IPS-20b (cell line): ENCODE data around the gene NLGN1.
"Not testable (repeated sequence)": the region's sequence is repeated elsewhere in the genome, so short reads cannot be mapped to it uniquely, and the experiment has no call there.

Experiments
- H3K27ac ChIP-seq: one replicate; pipeline ENCODE4 v1.5.1; 2013; ENCODE audit warnings: low read length
- H3K27me3 ChIP-seq: 2 replicates; pipeline ENCODE4 v1.6.1; 2013; ENCODE audit warnings: mild to moderate bottlenecking, low read length, inconsistent platforms; ENCODE audit not compliant: insufficient read depth
- H3K36me3 ChIP-seq: 2 replicates; pipeline ENCODE4 v1.6.1; 2013; ENCODE audit warnings: low read depth, mild to moderate bottlenecking, inconsistent platforms, low read length, moderate library complexity; ENCODE audit not compliant: insufficient read depth
- H3K4me1 ChIP-seq: 2 replicates; pipeline ENCODE4 v1.6.1; 2013; ENCODE audit warnings: mild to moderate bottlenecking, control low read depth, inconsistent platforms, low read length, moderate library complexity; ENCODE audit not compliant: insufficient read depth
- H3K4me3 ChIP-seq: 2 replicates; pipeline ENCODE4 v1.5.1; 2013; ENCODE audit warnings: mild to moderate bottlenecking, low read length, inconsistent platforms
- H3K9ac ChIP-seq: 2 replicates; pipeline ENCODE4 v1.6.1; 2013; ENCODE audit warnings: low read depth, mild to moderate bottlenecking, inconsistent platforms, low read length, moderate library complexity
- H3K9me3 ChIP-seq: 2 replicates; pipeline ENCODE4 v1.6.1; 2013; ENCODE audit warnings: mild to moderate bottlenecking, low read depth, low read length, inconsistent platforms; ENCODE audit not compliant: insufficient read depth

The NLGN1 gene

GRCh38 chr3:173439004-173439403 lies 41.5 kb downstream of the NLGN1 start:
- no peaks in the 10 kb centered on the region for H3K36me3 ChIP-seq
- no peak overlapping the region for H3K27ac ChIP-seq
- H3K27me3 ChIP-seq: no peaks in the 10 kb centered on the region
- H3K4me3 ChIP-seq: no peak overlapping the region
- H3K4me1 ChIP-seq: no peaks in the 10 kb centered on the region
- no peak overlapping the region for H3K9ac ChIP-seq
- H3K9me3 ChIP-seq: no peaks in the 10 kb centered on the region

- Histone ChIP-seq H3K9ac (no peak overlapping the region), H3K4me3 (no peak overlapping the region), H3K9me3 (no peaks in the 10 kb centered on the region), H3K4me1 (no peaks in the 10 kb centered on the region), H3K27ac (no peak overlapping the region), H3K36me3 (no peaks in the 10 kb centered on the region), H3K27me3 (no peaks in the 10 kb centered on the region)
Measured at GRCh38 chr3:173440514-173440913, 43.0 kb downstream of the NLGN1 start.

GRCh38 chr3:173451561-173451960 lies 54.0 kb downstream of the NLGN1 start:
- not testable (repeated sequence) for H3K36me3 ChIP-seq, H3K4me1 ChIP-seq, H3K9me3 ChIP-seq, H3K27me3 ChIP-seq, H3K9ac ChIP-seq, H3K27ac ChIP-seq, H3K4me3 ChIP-seq

GRCh38 chr3:173463250-173463649 lies 65.7 kb downstream of the NLGN1 start:
- Histone ChIP-seq H3K27me3 (no peaks in the 10 kb centered on the region), H3K9ac (no peak overlapping the region), H3K36me3 (no peaks in the 10 kb centered on the region), H3K9me3 (no peaks in the 10 kb centered on the region), H3K4me1 (peaks cover 6% of the 10 kb centered on the region; the same call in 1 of the 2 replicates), H3K4me3 (no peak overlapping the region), H3K27ac (no peak overlapping the region)

- no peaks in the 10 kb centered on the region; the same call in 1 of the 2 replicates for H3K9me3 ChIP-seq
- H3K4me1 ChIP-seq: peaks cover 6% of the 10 kb centered on the region; the same call in 1 of the 2 replicates
Measured at GRCh38 chr3:173465112-173465511, 67.6 kb downstream of the NLGN1 start.

GRCh38 chr3:173465898-173466678 lies 68.5 kb downstream of the NLGN1 start:
- Histone ChIP-seq H3K4me3 (no peak overlapping the region), H3K9me3 (no peaks in the 10 kb centered on the region; the same call in 1 of the 2 replicates), H3K36me3 (no peaks in the 10 kb centered on the region), H3K4me1 (peaks cover 6% of the 10 kb centered on the region; the same call in 1 of the 2 replicates), H3K9ac (no peak overlapping the region), H3K27ac (no peak overlapping the region), H3K27me3 (no peaks in the 10 kb centered on the region)

More at GRCh38 chr3:173465112-173465511, 67.6 kb downstream of the NLGN1 start:
- Histone ChIP-seq H3K27ac (no peak overlapping the region), H3K9ac (no peak overlapping the region), H3K36me3 (no peaks in the 10 kb centered on the region), H3K4me3 (no peak overlapping the region), H3K27me3 (no peaks in the 10 kb centered on the region)

- H3K9me3 ChIP-seq: no peaks in the 10 kb centered on the region; the same call in 1 of the 2 replicates
- no peak overlapping the region for H3K27ac ChIP-seq
- H3K4me1 ChIP-seq: peaks cover 6% of the 10 kb centered on the region; the same call in 1 of the 2 replicates
- H3K27me3 ChIP-seq: no peaks in the 10 kb centered on the region
- H3K36me3 ChIP-seq: no peaks in the 10 kb centered on the region
- no peak overlapping the region for H3K4me3 ChIP-seq
- H3K9ac ChIP-seq: no peak overlapping the region
Measured at GRCh38 chr3:173467501-173467900, 70.0 kb downstream of the NLGN1 start.

- no peaks in the 10 kb centered on the region for H3K4me1 ChIP-seq
- no peak overlapping the region for H3K9ac ChIP-seq
- no peaks in the 10 kb centered on the region for H3K27me3 ChIP-seq
- H3K4me3 ChIP-seq: no peak overlapping the region
- H3K27ac ChIP-seq: no peak overlapping the region
- no peaks in the 10 kb centered on the region for H3K36me3 ChIP-seq
- no peaks in the 10 kb centered on the region; the same call in 1 of the 2 replicates for H3K9me3 ChIP-seq
Measured at GRCh38 chr3:173473237-173473636, 75.7 kb downstream of the NLGN1 start.

- H3K27ac ChIP-seq: no peak overlapping the region
- no peaks in the 10 kb centered on the region for H3K4me1 ChIP-seq
- H3K4me3 ChIP-seq: no peak overlapping the region
- no peak overlapping the region for H3K9ac ChIP-seq
- H3K27me3 ChIP-seq: no peaks in the 10 kb centered on the region
- H3K9me3 ChIP-seq: no peaks in the 10 kb centered on the region
- no peaks in the 10 kb centered on the region for H3K36me3 ChIP-seq
Measured at GRCh38 chr3:173479301-173479700, 81.8 kb downstream of the NLGN1 start.

GRCh38 chr3:173501931-173502489 lies 104.5 kb downstream of the NLGN1 start:
- H3K9me3 ChIP-seq: no peaks in the 10 kb centered on the region
- H3K4me3 ChIP-seq: no peak overlapping the region
- no peaks in the 10 kb centered on the region for H3K4me1 ChIP-seq
- no peaks in the 10 kb centered on the region for H3K27me3 ChIP-seq
- no peaks in the 10 kb centered on the region for H3K36me3 ChIP-seq
- no peak overlapping the region for H3K9ac ChIP-seq
- H3K27ac ChIP-seq: no peak overlapping the region

GRCh38 chr3:173502983-173503568 lies 105.5 kb downstream of the NLGN1 start:
- no peaks in the 10 kb centered on the region for H3K36me3 ChIP-seq
- no peak overlapping the region for H3K27ac ChIP-seq
- H3K27me3 ChIP-seq: no peaks in the 10 kb centered on the region
- no peaks in the 10 kb centered on the region for H3K4me1 ChIP-seq
- H3K4me3 ChIP-seq: no peak overlapping the region
- H3K9ac ChIP-seq: no peak overlapping the region
- no peaks in the 10 kb centered on the region for H3K9me3 ChIP-seq

GRCh38 chr3:173510565-173510964 lies 113.0 kb downstream of the NLGN1 start:
- no peak overlapping the region for H3K4me3 ChIP-seq
- H3K4me1 ChIP-seq: no peaks in the 10 kb centered on the region
- no peaks in the 10 kb centered on the region for H3K36me3 ChIP-seq
- no peak overlapping the region for H3K27ac ChIP-seq
- no peak overlapping the region for H3K9ac ChIP-seq
- no peaks in the 10 kb centered on the region for H3K9me3 ChIP-seq
- no peaks in the 10 kb centered on the region for H3K27me3 ChIP-seq
